GM19193 (cell line): Measurements from ENCODE around the gene DPEP2NB.

Experiments
- POLR2A ChIP-seq: IDR thresholded peaks from 4 replicates; pipeline ENCODE4 v1.6.1; 2011; ENCODE audit not compliant: insufficient read depth, insufficient read length; ENCODE audit errors: extremely low read depth

The DPEP2NB gene, protein sequence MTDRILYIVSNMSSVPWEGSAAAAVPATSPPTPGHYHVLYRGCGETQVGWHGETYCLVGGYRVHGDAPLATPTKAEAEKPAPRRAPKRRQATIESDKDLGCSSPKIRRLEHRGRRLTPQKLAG

DNA sequence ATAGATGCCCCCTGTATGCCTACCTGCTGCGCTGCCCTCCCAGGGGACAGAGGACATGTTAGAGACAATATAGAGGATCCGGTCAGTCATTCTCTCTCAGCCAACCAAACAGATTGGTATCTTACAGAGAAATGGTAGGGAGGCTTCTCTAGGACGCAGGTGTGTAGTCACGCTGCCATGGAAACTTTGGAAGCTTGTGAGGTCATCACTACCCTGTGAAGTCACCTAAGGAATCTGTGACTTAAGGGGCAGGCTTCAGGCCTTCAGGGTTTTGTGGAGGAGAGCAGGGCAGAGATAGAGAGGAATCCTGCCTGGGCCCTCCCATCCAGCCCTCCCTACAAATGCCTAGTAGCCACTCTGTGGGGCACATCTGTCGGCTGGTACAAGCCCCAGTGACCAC, at the start of gene DPEP2NB:
Gene DPEP2NB (minus strand): TSS at position 231 of the 400 bp plus-strand sequence. CDS start 141 bp downstream, at position 90.
- no peak for TF ChIP-seq POLR2A

GRCh38 chr16:68064791-68065365, 49.2 kb upstream of the DPEP2NB start:
- TF ChIP-seq POLR2A: no peak

- TF ChIP-seq POLR2A: no peak
Observed at GRCh38 chr16:68062910-68063393, 47.2 kb upstream of the DPEP2NB start.

- no peak for TF ChIP-seq POLR2A
Observed at GRCh38 chr16:68061396-68061795, 45.7 kb upstream of the DPEP2NB start.

- TF ChIP-seq POLR2A: no peak
Observed at GRCh38 chr16:68059804-68060203, 44.1 kb upstream of the DPEP2NB start.

GRCh38 chr16:68055395-68055794, 39.7 kb upstream of the DPEP2NB start:
- no peak for TF ChIP-seq POLR2A

GRCh38 chr16:68049449-68049848, 33.7 kb upstream of the DPEP2NB start:
- TF ChIP-seq POLR2A: no peak

DNA sequence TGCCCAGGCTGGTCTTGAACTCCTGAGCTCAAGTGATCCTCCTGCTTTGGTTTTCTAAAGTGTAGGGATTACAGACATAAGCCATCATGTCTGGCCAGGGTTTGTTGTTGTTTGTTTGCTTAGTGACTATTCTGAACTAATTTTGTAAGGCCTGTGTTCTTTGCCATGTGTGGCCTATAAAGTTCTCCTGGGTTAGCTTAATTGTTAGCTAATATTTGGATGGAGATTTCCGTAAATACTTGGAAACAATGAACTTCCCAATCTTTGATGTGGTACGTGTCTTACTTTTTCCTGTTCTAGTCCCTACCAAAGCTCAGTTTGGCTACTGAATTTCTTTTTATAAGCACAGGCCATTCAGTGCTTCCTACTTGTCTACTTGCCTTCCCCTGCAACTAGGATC, 32.3 kb upstream of the DPEP2NB start:
- TF ChIP-seq POLR2A: no peak

- TF ChIP-seq POLR2A: no peak
Observed at GRCh38 chr16:68046106-68046505, 30.4 kb upstream of the DPEP2NB start.

GRCh38 chr16:68041783-68042182, 26.1 kb upstream of the DPEP2NB start:
- no peak for TF ChIP-seq POLR2A

DNA sequence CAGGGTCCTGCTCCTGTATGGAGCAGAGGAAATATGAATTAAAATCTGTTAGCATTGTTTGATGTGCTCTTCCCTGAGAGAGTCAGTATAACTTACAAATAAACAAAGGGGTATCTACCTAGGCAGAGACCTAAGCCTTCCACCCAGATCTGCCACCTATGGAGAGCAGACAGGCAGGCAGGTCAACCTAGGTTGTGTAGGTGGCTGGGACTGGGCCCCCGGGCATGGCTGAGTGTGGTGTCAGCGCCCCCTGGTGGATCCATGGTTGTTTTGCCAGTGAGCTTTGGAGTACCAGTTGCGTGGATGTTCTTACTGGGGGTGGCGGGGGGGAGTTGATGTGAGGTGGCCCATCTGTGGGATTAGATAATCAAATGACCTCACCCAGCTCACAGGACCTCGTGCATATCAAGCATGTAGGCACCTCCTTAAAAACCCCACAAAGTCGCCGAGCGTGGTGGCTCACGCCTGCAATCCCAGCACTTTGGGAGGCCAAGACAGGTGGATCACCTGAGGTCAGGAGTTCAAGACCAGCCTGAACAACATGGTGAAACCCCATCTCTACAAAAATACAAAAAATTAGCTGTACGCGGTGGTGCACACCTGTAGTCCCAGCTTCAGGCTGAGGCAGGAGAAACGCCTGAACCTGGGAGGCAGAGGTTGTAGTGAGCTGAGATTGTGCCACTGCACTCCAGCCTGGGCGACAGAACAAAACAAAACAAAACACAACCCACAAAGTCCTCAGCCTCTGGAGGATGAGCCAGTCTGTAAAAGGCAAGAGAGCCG, 25.0 kb upstream of the DPEP2NB start:
- TF ChIP-seq POLR2A: no peak

- no peak for TF ChIP-seq POLR2A
Observed at GRCh38 chr16:68037841-68038597, 22.3 kb upstream of the DPEP2NB start.

DNA sequence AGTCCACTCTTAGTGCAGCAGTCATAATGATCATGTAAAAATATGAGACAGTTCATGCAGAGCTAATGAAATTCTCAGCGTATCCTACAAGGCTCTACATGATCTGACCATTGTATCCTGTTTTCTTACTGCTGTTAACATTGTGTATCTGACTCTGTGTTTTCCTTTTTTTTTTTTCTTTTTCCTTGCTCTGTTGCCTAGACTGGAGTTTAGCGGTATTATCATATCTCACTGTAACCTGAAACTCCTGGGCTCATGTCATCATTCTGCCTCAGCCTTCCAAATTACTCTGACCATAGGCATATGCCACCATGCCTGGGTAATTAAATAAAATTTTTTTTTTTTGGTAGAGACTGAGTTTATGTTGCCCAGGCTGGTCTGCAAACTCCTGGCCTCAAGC, 19.5 kb upstream of the DPEP2NB start:
- TF ChIP-seq POLR2A: no peak

DNA sequence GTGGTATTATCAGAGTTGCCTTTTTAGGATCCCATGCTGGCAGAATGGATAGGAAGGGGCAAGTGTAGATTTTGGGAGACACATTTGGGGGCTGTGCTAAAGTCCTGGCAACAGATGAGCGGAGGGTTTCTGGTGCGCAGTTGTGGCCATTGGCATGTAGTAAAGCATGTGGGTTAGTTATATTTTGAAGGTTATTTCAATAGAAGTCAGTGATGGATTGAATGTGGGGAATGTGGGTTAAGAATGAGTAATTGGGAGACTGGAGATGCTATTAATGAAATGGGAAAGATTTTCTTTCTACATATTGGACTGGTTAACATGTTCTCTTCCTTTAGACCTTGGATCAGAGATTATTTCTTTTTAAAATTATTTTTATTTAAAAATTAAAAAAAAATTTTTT, 17.4 kb upstream of the DPEP2NB start:
- no peak for TF ChIP-seq POLR2A

DNA sequence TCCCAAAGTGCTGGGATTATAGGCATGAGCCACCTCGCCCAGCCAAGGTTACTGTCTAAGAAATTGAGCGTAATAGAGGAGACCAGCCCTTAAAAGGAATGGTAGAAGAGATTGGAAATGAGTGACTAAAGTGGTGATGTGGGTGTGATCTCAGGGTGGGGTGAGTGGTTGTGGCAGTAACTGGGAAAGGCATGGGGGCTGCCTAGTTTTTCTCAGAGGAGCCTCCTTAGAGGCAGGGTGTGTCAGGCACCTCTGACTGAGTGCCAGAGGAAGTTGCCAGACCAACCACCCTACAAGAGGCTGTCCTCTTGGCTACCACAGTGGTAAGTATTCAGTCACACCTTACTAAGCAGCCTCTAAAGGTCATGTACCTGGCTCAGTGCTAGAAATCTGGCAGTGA, 16.2 kb upstream of the DPEP2NB start:
- no peak for TF ChIP-seq POLR2A
